GM12878 (cell line): ENCODE results near the gene SCAI. TPM values are rescaled to one million over a fixed set of nuclear protein-coding genes. Genes with fewer than 3 reads are reported as not detected.

Experiments used
- ATAC-seq: fragments of 200-7000 bp; cut with Tn5 transposase; 3 replicates; pipeline ENCODE4 v1.9.1; 2020; ENCODE audit warnings: mild to moderate bottlenecking, moderate library complexity
- BruUV-seq: library from RNA; stranded (reverse); fragments of 400-500 nt; replicated peaks from 2 replicates; lab custom pipeline; 2021; lab: Mats Ljungman, UMichigan
- CTCF ChIA-PET: fragments of 300-600 bp; sonication (Branson Sonifier 250); formaldehyde crosslinking; extraction: SDS; loops from one replicate; lab custom pipeline; 2021; ENCODE audit warnings: inconsistent platforms; lab: Yijun Ruan, JAX
- POLR2A ChIA-PET: fragments of 350-600 bp; formaldehyde crosslinking; extraction: SDS; loops from one replicate; lab custom pipeline; 2021; ENCODE audit warnings: inconsistent platforms; lab: Charles Lee
- RAD21 ChIA-PET: fragments of 300-600 bp; sonication (Branson Sonifier 250); formaldehyde crosslinking; loops from one replicate; lab custom pipeline; 2023; ENCODE audit warnings: antibody characterized with exemption; ENCODE audit not compliant: unreplicated experiment; lab: Charles Lee
- SMC1A ChIA-PET: fragments of 300-600 bp; sonication (Branson Sonifier 250); formaldehyde crosslinking; loops from one replicate; lab custom pipeline; 2023; ENCODE audit not compliant: unreplicated experiment, uncharacterized antibody; lab: Charles Lee
- DNase-seq: peaks from one replicate; pipeline ENCODE4 v3.0.0-alpha.2; 2011; ENCODE audit warnings: low read depth, low spot score
- FAIRE-seq: peaks from 3 replicates; lab custom pipeline; 2011; peaks lifted over from hg19 to GRCh38; lab: Jason Lieb, UNC
- H2AFZ ChIP-seq: 2 replicates; pipeline ENCODE4 v1.6.0; 2011; ENCODE audit warnings: low read depth, low read length, control low read depth; ENCODE audit not compliant: control insufficient read depth
- H3K27ac ChIP-seq: 2 replicates; pipeline ENCODE4 v1.5.1; 2011; ENCODE audit warnings: control low read depth; ENCODE audit not compliant: control insufficient read depth, insufficient read depth
- H3K27me3 ChIP-seq, 2 experiments: replicated peaks in 1 of 2; 2 replicates each; pipeline versions ENCODE4 v1.6.0 to v1.6.1; 2011; ENCODE audit warnings: low read length in 1 of 2; ENCODE audit not compliant: control insufficient read depth in 2 of 2, insufficient read depth in 2 of 2
- H3K36me3 ChIP-seq, 2 experiments: 2 replicates each; pipeline ENCODE4 v1.5.1; 2011; ENCODE audit warnings: low read length in 1 of 2; ENCODE audit not compliant: control insufficient read depth in 2 of 2, insufficient read depth in 2 of 2
- H3K4me1 ChIP-seq: 2 replicates; pipeline ENCODE4 v1.6.1; 2011; ENCODE audit warnings: mild to moderate bottlenecking, low read length, moderate library complexity, mixed read lengths; ENCODE audit not compliant: control insufficient read depth, insufficient read depth
- H3K4me2 ChIP-seq: 2 replicates; pipeline ENCODE4 v1.6.0; 2011; ENCODE audit warnings: control low read depth; ENCODE audit not compliant: control insufficient read depth, insufficient read depth
- H3K4me3 ChIP-seq: fragments of 200-600 bp; sonication (generic); 2 replicates; pipeline ENCODE4 v1.5.1; 2016
- H3K79me2 ChIP-seq: 2 replicates; pipeline ENCODE4 v1.6.0; 2011; ENCODE audit warnings: low read length; ENCODE audit not compliant: control insufficient read depth, insufficient read depth
- H3K9ac ChIP-seq: 2 replicates; pipeline ENCODE4 v1.8.0; 2011; ENCODE audit warnings: low read length, control low read depth, mixed read lengths; ENCODE audit not compliant: control insufficient read depth, insufficient read depth
- H3K9me3 ChIP-seq: replicated peaks from 3 replicates; pipeline ENCODE4 v1.5.1; 2011; ENCODE audit warnings: mild to moderate bottlenecking, low read length; ENCODE audit not compliant: control insufficient read depth, insufficient read depth
- H4K20me1 ChIP-seq: 2 replicates; pipeline ENCODE4 v1.6.0; 2011; ENCODE audit not compliant: control insufficient read depth, insufficient read depth
- CEBPZ ChIP-seq: fragments of 150-350 bp; IDR thresholded peaks from 2 replicates; pipeline ENCODE4 v1.6.1; 2016; ENCODE audit warnings: low read depth, low read length
- ETV6 ChIP-seq, 2 experiments: fragments of 450-650 bp in 1 of 2; IDR thresholded peaks in 1 of 2; conservative IDR thresholded peaks in 1 of 2; 2 replicates each; pipeline ENCODE4 v1.6.1; 2014; ENCODE audit warnings: antibody characterized with exemption in 1 of 2, borderline replicate concordance in 1 of 2, low read depth in 1 of 2, mild to moderate bottlenecking in 1 of 2, moderate library complexity in 1 of 2
- FOXM1 ChIP-seq: IDR thresholded peaks from 2 replicates; pipeline ENCODE4 v1.6.1; 2012; ENCODE audit warnings: low read depth, mild to moderate bottlenecking, inconsistent platforms, low read length, moderate library complexity
- GABPA ChIP-seq: IDR thresholded peaks from 2 replicates; pipeline ENCODE4 v1.6.1; 2014; ENCODE audit warnings: antibody characterized with exemption, low read depth, mild to moderate bottlenecking, inconsistent platforms
- IKZF1 ChIP-seq: fragments of 450-650 bp; conservative IDR thresholded peaks from 2 replicates; pipeline ENCODE4 v1.6.1; 2017; ENCODE audit warnings: antibody characterized with exemption, mild to moderate bottlenecking
- MTA2 ChIP-seq: fragments of 450-650 bp; IDR thresholded peaks from 2 replicates; pipeline ENCODE4 v1.6.1; 2016; ENCODE audit warnings: low read depth, mild to moderate bottlenecking, moderate library complexity
- NBN ChIP-seq: fragments of 450-650 bp; IDR thresholded peaks from 2 replicates; pipeline ENCODE4 v1.6.1; 2016
- PAX5 ChIP-seq: IDR thresholded peaks from 2 replicates; pipeline ENCODE4 v1.6.1; 2011; ENCODE audit warnings: low read depth, low read length, borderline replicate concordance
- PRDM15 ChIP-seq: fragments of 450-650 bp; formaldehyde crosslinking; IDR thresholded peaks from 2 replicates; pipeline ENCODE4 v1.4.0; 2020; ENCODE audit warnings: mild to moderate bottlenecking, moderate library complexity
- RAD21 ChIP-seq: IDR thresholded peaks from 2 replicates; pipeline ENCODE4 v1.6.1; 2011; ENCODE audit warnings: mild to moderate bottlenecking, low read depth, low read length, moderate library complexity; ENCODE audit not compliant: insufficient read depth
- SUZ12 ChIP-seq: fragments of 200-600 bp; sonication (generic); IDR thresholded peaks from one replicate; pipeline ENCODE4 v1.6.1; 2018; ENCODE audit warnings: antibody characterized with exemption, mild to moderate bottlenecking; ENCODE audit not compliant: unreplicated experiment
- WGBS: methylation state at CpG from one replicate; pipeline ENCODE4 v1.1.6; 2016; ENCODE audit warnings: low lambda C conversion rate; ENCODE audit not compliant: insufficient replicate concordance, insufficient coverage; ENCODE audit errors: missing lambda C conversion rate; 5-methylcytosine and 5-hydroxymethylcytosine counted together
- in situ Hi-C: fragments of 300-500 bp; cut with MboI; formaldehyde crosslinking; loops from 9 replicates; pipeline ENCODE4 v1.14.3; 2018; ENCODE audit warnings: mixed read lengths
- intact Hi-C: fragments of 100-400 bp; cut with micrococcal nuclease; formaldehyde crosslinking; loops from one replicate; pipeline ENCODE4 v1.14.2; 2022; ENCODE audit not compliant: unreplicated experiment
- polyA plus RNA-seq, 11 experiments: library from polyadenylated mRNA; depleted of rRNA in 4 of 11; unstranded in 6 of 11; stranded (reverse) in 5 of 11; fragments of >200 nt; fragmentation: Nextera tagmentation in 4 of 11; fragmentation: Illumina TruSeq in 1 of 11; extraction: Ambion mirVana in 4 of 11; extraction: Trizol in 1 of 11; gene quantifications; 1 replicate in 1 of 11; 2 replicates in 10 of 11; pipeline versions ENCODE4 v1.2.1 to v1.2.3, GENCODE V29; 2011 to 2016; ENCODE audit warnings: inconsistent platforms in 2 of 11, missing spikeins in 2 of 11, low read depth in 1 of 11
- total RNA-seq, 4 experiments: library from RNA; depleted of rRNA in 3 of 4; stranded (reverse); fragments of >200 nt in 3 of 4; fragmentation: Illumina TruSeq in 1 of 4; extraction: Trizol in 1 of 4; gene quantifications; 2 replicates each; pipeline versions ENCODE4 v1.2.1 to v1.2.3, GENCODE V29; 2013 to 2021
- TF ChIP-seq, protein P1 (sequence below): fragments of 450-650 bp; IDR thresholded peaks from 2 replicates; pipeline ENCODE4 v1.6.1; 2017; ENCODE audit warnings: mild to moderate bottlenecking, moderate library complexity

The SCAI gene
- total and polyA plus RNA-seq, 10 of the 15 experiments (the other 5 are each of a cell fraction or from before 2014, with no cell fraction given): 0.52 to 8.8 (median 5.1) TPM

GRCh38 chr9:125021069-125021468, 122.3 kb downstream of the SCAI start:
- H3K79me2 ChIP-seq: no peaks in the 10 kb centered on the region
- no peaks in the 10 kb centered on the region for H3K4me1 ChIP-seq
- ATAC-seq (no peak), FAIRE-seq (no peak), DNase-seq (no peak)
- no peak overlapping the region for H3K27ac ChIP-seq
- in situ Hi-C loops (no loop called here), intact Hi-C loops (no loop called here)
- ChIA-PET CTCF (no interaction called here), RAD21 (no interaction called here), SMC1A (no interaction called here), POLR2A (interaction anchor here (0.5 kb wide), 1 partner anchor 1757 kb away, joined by 7 read pairs; no protein-coding TSS in a partner anchor)
- no peak overlapping the region for H3K9ac ChIP-seq
- H2AFZ ChIP-seq: no peak overlapping the region
- no TSS peak for BruUV-seq
- peaks cover 0 to 3% of the 10 kb centered on the region in 2 experiments; a peak in 2 of 4 replicates for H3K36me3 ChIP-seq
- H3K4me3 ChIP-seq: no peak overlapping the region
- no peaks in the 10 kb centered on the region for H3K9me3 ChIP-seq
- H3K27me3 ChIP-seq: no peaks in the 10 kb centered on the region
- WGBS: 95% methylated on average over 4 of the region's 4 CpGs
- H3K4me2 ChIP-seq: no peak overlapping the region
- no peaks in the 10 kb centered on the region for H4K20me1 ChIP-seq
- TF ChIP-seq FOXM1: no peak
- TF ChIP-seq MTA2: no peak
- TF ChIP-seq RAD21: no peak
- no peak for TF ChIP-seq ETV6 (conservative IDR thresholded peaks at IDR 0.05 in 1 of 2, IDR thresholded peaks at IDR 0.05 in 1 of 2; ENCODE audit: borderline replicate concordance in 1 of 2, low read depth in 1 of 2)
- no peak for TF ChIP-seq NBN
- TF ChIP-seq PAX5: no peak
- no peak for TF ChIP-seq CEBPZ
- TF ChIP-seq, protein P1, sequence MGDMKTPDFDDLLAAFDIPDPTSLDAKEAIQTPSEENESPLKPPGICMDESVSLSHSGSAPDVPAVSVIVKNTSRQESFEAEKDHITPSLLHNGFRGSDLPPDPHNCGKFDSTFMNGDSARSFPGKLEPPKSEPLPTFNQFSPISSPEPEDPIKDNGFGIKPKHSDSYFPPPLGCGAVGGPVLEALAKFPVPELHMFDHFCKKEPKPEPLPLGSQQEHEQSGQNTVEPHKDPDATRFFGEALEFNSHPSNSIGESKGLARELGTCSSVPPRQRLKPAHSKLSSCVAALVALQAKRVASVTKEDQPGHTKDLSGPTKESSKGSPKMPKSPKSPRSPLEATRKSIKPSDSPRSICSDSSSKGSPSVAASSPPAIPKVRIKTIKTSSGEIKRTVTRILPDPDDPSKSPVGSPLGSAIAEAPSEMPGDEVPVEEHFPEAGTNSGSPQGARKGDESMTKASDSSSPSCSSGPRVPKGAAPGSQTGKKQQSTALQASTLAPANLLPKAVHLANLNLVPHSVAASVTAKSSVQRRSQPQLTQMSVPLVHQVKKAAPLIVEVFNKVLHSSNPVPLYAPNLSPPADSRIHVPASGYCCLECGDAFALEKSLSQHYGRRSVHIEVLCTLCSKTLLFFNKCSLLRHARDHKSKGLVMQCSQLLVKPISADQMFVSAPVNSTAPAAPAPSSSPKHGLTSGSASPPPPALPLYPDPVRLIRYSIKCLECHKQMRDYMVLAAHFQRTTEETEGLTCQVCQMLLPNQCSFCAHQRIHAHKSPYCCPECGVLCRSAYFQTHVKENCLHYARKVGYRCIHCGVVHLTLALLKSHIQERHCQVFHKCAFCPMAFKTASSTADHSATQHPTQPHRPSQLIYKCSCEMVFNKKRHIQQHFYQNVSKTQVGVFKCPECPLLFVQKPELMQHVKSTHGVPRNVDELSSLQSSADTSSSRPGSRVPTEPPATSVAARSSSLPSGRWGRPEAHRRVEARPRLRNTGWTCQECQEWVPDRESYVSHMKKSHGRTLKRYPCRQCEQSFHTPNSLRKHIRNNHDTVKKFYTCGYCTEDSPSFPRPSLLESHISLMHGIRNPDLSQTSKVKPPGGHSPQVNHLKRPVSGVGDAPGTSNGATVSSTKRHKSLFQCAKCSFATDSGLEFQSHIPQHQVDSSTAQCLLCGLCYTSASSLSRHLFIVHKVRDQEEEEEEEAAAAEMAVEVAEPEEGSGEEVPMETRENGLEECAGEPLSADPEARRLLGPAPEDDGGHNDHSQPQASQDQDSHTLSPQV: no peak
- TF ChIP-seq IKZF1: no peak
- TF ChIP-seq SUZ12: no peak
- TF ChIP-seq GABPA: no peak
- no peak for TF ChIP-seq PRDM15 (CRISPR knock-in tag)
